Dermis microvascular lymphatic vessel endothelial cell (primary cell): ENCODE data around the gene ZNF536. TPM values are rescaled to one million over a fixed set of nuclear protein-coding genes. Genes with fewer than 3 reads are reported as not detected.
"Not testable (repeated sequence)": the region's sequence is repeated elsewhere in the genome, so short reads cannot be mapped to it uniquely, and the experiment has no call there.

Experiments
- DNase-seq, 2 donors: peaks; one replicate each; pipeline versions ENCODE4 v3.0.0 to v3.0.0-alpha.2; 2010; ENCODE audit warnings: low read depth in 2 of 2
- total RNA-seq: library from RNA; depleted of rRNA; stranded (reverse); fragments of >200 nt; gene quantifications from 2 replicates; pipeline ENCODE4 v1.2.1, GENCODE V29; 2014

Gene ZNF536
- total RNA-seq, 1 donor from 2014 or later, result not detected

DNA sequence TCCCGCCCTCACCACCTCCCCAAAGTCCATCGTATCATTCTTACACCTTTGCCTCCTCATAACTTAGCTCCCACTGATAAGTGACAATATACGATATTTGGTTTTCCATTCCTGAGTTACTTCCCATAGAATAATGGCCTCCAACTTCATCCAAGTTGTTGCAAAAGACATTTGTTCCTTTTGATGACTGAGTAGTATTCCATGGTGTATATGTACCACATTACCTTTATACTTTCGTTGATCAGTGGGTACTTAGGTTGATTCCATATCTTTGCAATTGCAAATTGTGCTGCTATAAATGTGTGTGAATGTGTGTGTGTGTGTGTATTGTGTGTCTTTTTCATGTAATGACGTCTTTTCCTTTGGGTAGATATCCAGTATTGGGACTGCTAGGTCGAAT lies 109.6 kb downstream of the ZNF536 start:
- DNase-seq, result no peak

GRCh38 chr19:30482956-30483355 lies 110.8 kb downstream of the ZNF536 start:
- no peak for DNase-seq

DNA sequence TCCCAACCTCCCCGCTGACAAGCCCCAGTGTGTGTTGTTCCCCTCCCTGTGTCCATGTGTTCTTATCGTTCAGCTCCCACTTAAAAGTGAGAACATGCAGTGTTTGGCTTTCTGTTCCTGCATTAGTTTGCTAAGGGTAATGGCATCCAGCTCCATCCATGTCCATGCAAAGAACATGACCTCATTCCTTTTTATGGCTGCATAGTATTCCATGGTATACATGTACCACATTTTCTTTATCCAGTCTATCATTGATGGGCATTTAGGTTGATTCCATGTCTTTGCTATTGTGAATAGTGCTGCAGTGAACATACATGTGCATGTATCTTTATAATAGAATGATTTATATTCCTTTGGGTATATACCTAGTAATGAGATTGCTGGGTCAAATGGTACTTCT lies 114.1 kb downstream of the ZNF536 start:
- not testable (repeated sequence) for DNase-seq

GRCh38 chr19:30487178-30487577 lies 115.0 kb downstream of the ZNF536 start:
- no peak for DNase-seq

GRCh38 chr19:30488191-30488590 lies 116.0 kb downstream of the ZNF536 start:
- DNase-seq, result no peak

DNA sequence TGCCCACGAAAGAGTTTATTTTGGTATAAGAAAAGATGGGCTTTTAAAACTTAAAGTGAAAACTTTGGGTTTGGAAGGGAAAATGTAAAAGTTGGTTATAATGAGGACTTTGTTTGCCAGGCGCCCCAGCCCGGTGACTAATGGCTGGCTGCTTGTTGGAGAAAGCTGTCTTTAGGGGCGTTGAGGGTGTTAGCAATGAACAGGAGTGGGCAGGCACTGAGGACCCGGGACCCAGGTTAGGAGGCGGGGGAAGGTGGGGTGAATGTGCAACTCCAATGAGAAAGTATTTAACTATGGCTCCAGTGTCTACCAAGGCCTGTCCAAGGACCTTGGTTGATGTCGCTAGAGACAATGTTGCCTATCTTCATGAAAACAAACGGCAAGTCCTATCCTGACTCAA lies 118.6 kb downstream of the ZNF536 start:
- DNase-seq, result no peak

DNA sequence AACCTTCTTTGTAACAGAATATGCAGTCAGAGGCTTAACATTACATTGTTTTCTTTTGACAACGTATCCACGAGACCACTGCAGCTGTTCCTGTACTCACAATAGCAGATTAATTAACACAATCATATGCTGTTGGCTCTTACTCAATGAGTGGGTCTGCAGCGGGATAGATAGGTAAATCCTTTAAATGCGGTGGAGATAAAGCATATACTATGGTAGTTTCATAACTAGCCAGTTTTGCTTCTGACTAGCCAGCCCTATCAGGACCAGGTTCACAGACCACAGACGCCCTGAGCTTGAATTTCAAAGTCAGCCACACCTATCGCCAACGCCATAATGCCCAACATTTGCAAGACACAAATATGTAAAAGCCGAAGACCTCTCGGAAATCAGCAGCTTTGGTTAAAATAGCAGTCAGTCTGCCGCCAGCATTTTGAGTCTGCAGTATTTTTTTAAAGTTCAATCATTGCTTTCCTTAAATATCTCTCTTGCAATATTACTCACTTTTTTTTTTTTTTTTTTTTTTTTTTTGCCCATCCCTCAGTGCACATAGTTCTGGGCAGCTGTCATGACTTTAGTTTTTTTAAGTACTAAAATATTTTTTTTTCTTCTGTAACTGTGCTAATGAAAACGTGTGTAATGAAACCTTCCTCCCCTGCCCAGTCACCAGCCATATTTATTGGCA lies 120.5 kb downstream of the ZNF536 start:
- DNase-seq, result no peak

DNA sequence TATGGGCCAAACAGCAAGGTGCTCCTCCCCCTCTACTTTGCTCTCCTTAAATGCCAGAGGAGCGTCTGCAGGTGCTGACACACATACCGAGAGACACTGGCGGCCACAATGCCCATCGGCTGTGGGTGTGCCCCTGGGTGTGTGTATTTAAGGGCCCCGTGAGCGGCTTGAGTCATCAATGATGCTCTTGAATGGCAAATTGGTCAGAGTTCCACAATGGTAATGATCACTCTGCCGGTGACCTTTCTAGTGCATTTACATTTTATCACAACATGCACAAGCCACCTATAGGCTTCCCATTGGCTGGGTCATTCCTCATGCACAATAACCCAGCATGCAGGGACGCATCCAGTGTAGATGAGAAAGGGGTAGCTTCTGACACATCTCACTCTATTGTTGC lies 124.8 kb downstream of the ZNF536 start:
- no peak for DNase-seq

- not testable (repeated sequence) for DNase-seq
Measured at GRCh38 chr19:30498085-30498484, 125.9 kb downstream of the ZNF536 start.

DNA sequence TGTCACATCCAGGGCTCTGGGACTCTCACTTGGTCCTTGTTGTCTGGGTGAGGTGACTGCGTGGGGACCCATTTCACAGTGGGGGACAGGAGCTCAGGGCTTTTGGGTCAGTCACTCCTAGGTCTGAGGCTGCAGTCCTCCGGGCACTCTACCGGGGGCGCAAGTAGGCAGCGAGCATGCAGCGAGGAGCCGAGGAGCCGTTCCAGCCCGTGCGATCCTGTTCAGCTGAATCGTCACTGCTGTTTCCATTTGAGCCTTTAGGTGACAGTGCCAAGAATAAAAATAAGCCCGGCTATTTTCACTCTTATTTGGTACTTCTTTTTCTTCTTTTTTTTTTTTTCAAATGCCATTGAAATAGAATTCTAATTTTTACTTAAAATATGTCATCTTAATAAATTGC lies 126.5 kb downstream of the ZNF536 start:
- DNase-seq, result no peak

DNA sequence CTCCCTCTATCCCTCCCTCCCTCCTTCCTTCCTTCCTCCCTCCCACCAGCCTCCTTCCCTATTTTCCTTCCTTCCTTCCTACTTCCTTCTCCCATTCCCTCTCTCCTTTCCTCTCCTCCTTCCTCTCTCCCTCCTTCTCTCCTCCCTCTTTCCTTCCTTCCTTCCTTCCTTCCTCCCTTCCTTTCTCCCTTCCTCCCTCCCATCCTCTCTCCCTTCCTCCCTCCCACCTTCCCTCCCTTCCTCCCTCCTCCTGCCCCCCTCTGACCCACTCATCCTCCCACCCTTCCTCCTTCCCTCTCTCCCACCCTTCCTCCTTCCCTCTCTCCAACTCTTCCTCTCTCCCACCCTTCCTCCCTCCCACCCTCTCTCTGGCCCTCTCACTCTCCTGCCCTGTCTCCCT lies 132.1 kb downstream of the ZNF536 start:
- no peak for DNase-seq

- no peak for DNase-seq
Measured at GRCh38 chr19:30512176-30513081, 140.2 kb downstream of the ZNF536 start.

DNA sequence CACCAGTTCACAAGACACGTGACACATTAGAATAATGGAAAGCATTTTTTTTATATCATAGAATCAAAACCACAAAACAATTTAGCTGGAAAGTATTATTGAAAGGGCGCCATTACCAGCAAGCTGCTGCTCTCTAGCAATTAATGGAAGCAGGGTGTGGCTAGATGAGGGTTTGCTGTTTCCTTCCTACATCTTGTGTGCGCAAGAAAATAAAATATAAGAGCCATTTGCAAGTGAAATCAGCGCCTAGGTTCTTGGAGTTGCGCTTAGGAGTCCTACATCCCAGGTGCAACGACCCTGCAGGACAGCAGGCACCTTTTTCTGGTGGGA lies 140.9 kb downstream of the ZNF536 start:
- no peak for DNase-seq

- DNase-seq, result no peak
Measured at GRCh38 chr19:30516111-30516510, 143.9 kb downstream of the ZNF536 start.

DNA sequence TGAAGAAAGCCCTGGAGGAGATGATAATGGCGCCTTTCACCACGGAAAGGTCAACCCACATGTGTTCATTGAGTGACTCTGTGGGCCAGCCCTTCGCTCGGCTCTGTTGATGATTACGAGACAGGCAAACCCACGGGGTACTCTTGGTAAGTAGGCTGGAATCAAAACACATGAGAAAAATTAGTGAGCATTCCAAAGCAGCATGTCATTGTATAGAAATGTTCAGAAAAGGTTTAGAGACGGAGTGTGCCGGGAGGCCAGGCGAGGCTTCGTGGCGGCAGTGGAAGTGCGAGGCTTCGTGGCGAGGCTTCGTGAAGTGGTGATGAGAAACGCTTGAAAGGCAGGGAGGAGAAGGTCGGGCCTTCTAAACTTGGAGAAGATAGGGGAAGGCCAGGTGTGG lies 144.3 kb downstream of the ZNF536 start:
- no peak for DNase-seq

GRCh38 chr19:30518965-30519606 lies 146.9 kb downstream of the ZNF536 start:
- no peak for DNase-seq

- DNase-seq, result no peak
Measured at GRCh38 chr19:30519607-30520205, 147.5 kb downstream of the ZNF536 start.

DNA sequence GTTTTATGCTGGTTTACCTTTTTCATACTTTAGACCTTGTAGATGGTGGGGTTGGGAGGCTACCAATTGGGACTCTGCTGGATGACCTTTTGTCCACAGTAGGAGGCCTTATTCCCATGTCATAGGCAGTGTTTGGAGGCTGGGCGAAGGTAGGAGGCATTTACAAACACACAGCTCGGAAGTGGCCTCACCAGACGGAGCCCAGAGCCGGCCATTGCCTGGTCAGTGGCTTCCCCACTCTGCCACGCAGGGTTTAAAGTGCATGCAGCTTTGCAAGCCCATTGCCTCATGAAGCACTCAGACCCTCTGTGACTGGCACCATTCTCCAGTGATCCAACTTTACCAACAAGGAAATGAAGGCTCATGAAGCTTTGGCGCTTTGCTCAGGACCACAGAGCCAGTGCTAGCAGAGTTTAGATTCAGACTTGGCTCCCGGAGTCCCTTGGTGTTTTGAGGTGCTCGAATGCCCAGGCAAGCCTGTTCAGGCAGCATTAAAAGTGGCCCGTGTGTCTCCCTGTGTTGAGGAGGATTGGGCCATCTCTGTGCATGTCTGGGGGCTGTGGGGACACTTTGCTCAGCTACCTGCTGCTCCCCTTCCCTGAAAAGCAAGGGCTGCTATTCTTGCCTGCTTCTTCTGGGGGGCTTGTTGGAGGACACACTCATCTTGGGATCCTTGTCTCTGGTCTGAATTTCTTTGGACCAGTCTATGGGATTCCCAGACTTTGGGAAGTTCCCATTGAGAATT lies 148.7 kb downstream of the ZNF536 start:
- no peak for DNase-seq

DNA sequence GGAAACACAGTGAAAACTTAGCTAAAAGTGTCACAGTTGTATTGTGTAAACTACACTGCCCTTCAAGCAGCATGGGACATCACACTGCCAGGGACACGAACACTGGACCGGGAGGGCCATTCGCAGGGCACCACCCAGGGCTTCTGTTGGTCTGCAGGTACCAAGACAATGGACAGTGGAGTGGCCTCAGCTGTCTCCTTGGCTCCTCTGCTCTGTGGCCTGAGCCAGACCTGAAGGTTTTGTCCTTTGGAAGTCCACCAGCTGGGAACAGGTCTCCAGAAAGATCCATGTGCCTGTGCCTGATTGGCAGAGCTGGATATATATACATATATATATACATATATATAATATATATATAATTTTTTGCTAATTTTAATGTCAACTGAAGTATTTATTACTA lies 149.8 kb downstream of the ZNF536 start:
- DNase-seq, result no peak

GRCh38 chr19:30522341-30522740 lies 150.2 kb downstream of the ZNF536 start:
- no peak for DNase-seq

DNA sequence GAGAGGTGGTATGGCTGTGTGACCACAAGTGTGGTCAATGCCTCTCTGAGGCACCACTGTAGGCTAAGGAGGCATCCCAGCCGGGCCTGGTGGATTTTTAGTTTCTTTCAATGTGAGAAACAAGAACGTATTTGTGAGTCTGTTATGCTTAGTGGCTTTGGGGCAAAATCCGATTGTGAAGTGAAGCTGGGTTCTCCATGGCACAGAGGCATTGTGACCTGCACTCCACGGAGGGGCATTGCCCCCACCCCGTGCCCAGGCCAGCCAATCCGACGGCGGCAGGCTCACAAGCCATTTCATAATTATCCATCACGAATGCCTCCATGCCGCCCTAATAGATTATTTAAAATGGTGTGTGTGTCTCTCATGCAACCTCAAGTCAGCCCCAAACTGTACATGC lies 151.6 kb downstream of the ZNF536 start:
- no peak for DNase-seq
